CD1c-positive myeloid dendritic cell (primary cell): ENCODE results near the gene FAR1.
"Not testable (repeated sequence)": the region's sequence is repeated elsewhere in the genome, so short reads cannot be mapped to it uniquely, and the experiment has no call there.

Source experiments
- DNase-seq: peaks from one replicate; pipeline ENCODE4 v3.0.0-alpha.2; 2016; ENCODE audit errors: extremely low spot score

Gene FAR1, protein sequence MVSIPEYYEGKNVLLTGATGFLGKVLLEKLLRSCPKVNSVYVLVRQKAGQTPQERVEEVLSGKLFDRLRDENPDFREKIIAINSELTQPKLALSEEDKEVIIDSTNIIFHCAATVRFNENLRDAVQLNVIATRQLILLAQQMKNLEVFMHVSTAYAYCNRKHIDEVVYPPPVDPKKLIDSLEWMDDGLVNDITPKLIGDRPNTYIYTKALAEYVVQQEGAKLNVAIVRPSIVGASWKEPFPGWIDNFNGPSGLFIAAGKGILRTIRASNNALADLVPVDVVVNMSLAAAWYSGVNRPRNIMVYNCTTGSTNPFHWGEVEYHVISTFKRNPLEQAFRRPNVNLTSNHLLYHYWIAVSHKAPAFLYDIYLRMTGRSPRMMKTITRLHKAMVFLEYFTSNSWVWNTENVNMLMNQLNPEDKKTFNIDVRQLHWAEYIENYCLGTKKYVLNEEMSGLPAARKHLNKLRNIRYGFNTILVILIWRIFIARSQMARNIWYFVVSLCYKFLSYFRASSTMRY

GRCh38 chr11:13668102-13668956, at the start of gene FAR1:
FAR1 (plus strand) TSS chr11:13668668; CDS start chr11:13694766, 26,098 bp downstream.
- peak; percentile 99 for DNase-seq

DNA sequence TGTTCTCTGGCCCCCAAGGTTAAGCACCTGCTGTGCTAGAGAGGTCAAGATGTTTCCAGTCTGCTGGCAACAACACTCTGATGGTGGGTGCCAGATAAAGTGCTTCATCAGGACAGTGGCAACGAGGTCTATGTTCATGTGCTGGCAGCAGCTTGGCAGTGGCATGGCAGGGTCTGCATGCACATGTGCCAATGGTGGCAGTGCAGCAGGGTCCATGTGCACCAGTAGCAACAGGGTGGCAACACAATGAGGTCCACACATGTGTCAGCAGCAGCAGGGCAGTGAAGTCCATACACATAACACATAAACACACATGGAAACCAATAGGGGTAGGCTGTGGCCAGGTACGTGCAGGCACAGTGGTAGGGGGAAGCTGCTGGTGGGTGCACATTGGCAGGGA, 48.4 kb upstream of the FAR1 start:
- DNase-seq: no peak

DNA sequence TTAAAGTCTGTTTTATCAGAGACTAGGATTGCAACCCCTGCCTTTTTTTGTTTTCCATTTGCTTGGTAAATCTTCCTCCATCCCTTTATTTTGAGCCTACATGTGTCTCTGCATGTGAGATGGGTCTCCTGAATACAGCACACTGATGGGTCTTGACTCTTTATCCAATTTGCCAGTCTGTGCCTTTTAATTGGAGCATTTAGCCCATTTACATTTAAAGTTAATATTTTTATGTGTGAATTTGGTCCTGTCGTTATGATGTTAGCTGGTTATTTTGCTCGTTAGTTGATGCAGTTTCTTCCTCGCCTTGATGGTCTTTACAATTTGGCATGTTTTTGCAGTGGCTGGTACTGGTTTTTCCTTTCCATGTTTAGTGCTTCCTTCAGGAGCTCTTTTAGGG, 41.6 kb upstream of the FAR1 start:
- DNase-seq: not testable (repeated sequence)

- not testable (repeated sequence) for DNase-seq
Measured at GRCh38 chr11:13628634-13629033, 39.8 kb upstream of the FAR1 start.

- DNase-seq: no peak
Measured at GRCh38 chr11:13629779-13630178, 38.7 kb upstream of the FAR1 start.

DNA sequence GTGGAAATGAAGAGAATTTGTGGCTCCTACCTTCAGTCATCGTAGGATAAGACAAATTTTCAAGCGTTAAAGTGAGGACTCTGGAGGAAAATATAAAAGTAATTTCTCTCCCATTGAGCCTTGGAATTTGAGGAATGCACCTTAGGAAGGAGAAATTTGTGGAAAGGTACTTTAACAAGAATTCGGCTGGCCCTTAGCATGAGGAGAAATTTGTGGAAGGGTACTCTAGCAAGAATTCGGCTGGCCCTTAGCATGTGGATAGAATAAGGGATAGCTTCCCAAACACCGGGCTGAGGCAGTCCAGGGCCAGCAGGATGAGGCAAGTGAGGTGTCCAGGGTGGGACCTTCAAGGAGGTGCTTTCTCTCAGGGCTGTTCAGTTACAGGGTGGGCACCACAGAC, 33.2 kb upstream of the FAR1 start:
- no peak for DNase-seq

GRCh38 chr11:13635804-13636203, 32.7 kb upstream of the FAR1 start:
- DNase-seq: no peak

- DNase-seq: no peak
Measured at GRCh38 chr11:13637125-13638069, 31.1 kb upstream of the FAR1 start.

DNA sequence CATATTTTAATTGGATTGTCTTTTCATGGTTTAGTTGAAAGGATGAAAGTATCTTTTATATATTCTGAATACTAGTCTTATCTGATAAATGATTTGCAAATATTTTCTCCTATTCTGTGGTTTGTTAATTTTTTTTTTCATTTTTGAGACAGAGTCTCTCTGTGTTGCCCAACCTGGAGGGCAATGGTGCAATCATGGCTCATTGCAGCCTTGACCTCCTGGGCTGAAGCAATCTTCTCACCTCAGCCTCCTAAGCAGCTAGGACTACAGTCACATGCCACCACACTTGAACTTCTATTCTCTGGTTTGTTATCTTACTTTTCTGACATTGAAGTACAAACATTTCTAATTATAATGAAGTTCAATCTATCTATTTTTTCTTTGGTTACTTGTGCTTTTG, 30.0 kb upstream of the FAR1 start:
- DNase-seq: no peak

DNA sequence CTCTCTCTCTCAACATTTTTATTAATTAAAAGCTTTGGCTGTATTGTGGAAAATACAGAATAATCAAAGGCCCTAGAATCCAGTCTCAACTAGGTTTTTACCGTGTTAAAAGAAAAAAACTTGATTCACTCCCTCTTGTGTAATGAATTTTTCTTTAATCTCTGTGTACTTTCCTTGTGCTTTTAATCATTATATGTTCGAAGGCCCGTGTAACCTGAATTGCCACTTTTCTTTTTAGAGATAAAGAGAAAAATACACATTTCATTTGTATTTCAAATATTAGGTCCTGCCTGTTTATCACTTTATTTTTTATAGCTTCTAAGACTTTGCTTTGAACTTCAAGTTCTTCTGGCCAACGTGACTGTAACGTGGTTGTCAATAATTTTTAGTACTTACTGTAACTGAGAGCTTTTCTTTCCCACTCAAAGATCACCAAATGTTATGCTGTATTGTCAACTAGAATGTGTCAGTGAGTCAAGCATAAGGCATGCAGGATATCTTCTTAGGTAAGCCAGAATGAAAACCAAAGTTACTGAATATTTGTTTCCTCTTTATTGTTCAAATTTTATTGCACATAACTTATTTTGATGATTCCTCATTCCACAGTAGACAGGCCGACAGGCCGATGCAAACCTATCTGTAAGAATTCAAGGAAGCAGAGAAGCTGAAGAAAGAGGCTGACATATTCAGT, 23.3 kb upstream of the FAR1 start:
- no peak for DNase-seq

DNA sequence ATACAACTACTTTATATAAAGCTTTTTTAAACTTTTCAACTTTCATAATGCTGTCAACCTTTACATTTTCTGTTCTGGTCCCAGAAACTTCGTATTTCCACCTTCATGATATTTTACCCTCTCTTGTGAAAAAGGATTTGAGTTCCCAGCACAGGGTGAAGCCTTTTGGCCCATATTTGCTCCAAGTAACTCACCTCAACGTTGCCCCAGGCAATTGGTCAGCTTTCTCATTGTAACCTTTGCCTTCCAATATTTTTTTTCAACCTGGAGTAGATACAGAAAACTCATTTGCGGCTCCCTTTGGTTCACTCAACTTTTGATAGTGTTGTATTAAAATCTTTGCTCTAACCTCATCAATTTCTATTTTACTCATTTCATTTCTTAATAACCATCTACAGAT, 21.1 kb upstream of the FAR1 start:
- no peak for DNase-seq

GRCh38 chr11:13649619-13650018, 18.8 kb upstream of the FAR1 start:
- DNase-seq: no peak

GRCh38 chr11:13651515-13651914, 17.0 kb upstream of the FAR1 start:
- DNase-seq: not testable (repeated sequence)

DNA sequence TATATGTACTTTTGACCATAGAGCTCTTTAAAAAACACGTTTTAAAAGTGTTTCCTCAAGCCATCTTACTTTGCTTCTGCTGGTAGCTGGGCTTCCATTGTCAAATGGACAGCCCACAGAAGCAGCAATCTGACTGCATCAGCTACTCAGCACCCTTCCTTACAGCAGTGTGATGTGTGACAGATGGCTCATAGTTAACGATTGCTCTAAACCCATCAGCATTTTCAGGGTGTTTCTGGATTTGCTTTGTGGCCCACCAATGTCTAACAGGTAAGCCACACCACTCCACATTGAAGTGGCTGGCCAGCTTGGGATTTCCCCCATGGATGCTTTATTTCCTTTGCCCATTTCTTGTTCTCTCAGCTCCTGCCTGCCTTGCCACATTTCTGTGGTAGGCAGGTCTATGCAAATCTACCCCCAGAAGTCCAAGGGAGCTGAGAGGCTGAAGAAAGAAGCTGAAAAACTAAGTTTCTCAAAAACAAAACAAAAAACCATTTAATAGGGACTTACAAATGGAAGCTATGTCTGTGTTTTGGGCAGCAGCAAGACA, 7.3 kb upstream of the FAR1 start:
- no peak for DNase-seq

DNA sequence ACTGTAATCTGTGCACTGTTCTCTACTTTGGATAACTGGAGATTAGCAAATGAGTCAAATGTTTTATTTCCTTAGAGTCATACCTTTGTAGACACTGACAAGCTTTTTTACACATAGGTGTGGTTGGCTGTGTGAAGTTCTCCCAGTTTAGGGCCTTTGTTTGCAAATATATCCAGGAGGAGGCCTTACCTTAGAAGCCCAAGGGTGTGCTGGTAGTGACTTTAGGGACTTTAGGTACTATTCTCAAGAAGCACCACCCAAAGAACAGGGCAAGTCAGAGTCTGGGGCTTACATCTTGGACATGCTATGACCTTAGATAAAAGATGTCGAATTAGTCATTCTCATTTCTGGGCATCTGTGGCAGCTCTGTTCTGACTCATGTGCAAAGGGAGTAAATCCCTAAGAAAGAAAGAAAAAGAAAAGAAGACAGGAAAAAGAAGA, 4.8 kb upstream of the FAR1 start:
- no peak for DNase-seq

DNA sequence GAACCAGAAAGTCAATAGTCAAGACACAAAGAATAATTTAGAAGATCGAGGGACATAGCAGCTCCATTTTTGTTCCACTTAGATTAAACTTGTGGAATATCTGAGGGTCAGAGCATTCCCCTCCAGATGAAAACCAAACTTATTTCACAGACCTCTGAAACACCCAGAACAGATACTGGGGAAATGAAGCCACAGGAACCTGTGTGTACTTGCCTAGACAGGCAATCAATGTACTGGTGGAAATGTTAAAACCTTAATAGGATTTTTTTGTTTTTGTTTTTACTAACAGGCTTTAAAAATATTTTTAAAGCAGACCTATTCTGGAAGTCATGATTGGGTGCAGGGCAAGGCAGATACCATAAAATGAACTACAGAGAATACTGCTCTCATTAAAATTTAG, 4.1 kb upstream of the FAR1 start:
- DNase-seq: no peak

- DNase-seq: no peak
Measured at GRCh38 chr11:13666708-13667107, 1.8 kb upstream of the FAR1 start.

DNA sequence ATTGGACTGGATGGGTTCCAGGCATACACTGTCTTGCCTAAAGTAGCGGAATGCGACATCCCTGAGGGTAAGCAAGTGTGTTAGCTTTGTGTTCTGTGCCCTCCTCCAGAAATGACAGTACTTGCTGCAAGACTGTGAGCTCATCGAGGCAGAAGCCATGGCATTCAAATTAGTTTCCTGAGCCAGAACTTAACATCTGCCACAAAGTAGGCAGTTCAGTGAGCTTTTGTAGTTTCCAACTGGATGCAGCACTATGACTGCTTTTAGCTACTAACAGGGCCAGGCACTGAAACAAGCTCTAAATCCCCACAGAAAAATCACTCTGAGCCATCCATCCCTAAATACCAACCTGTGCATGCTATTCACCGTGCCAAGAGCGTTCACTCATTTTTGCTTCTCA, 1.2 kb upstream of the FAR1 start:
- DNase-seq: no peak

DNA sequence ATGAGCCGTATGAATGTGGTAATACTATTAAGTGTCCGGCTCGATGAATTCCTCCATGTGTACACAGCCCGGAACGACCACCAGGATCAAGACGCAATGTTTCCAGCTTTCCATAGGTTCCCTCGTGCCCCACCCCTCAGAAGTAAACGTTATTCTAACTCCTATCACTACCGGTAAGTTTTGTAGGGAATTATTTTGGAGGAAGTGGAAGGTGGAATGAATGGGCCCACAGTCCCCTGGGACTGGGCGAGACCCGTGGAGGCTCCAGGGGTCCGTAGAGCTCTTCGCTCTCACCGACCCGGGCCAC, 720 bp upstream of the FAR1 start:
- DNase-seq: no peak

DNA sequence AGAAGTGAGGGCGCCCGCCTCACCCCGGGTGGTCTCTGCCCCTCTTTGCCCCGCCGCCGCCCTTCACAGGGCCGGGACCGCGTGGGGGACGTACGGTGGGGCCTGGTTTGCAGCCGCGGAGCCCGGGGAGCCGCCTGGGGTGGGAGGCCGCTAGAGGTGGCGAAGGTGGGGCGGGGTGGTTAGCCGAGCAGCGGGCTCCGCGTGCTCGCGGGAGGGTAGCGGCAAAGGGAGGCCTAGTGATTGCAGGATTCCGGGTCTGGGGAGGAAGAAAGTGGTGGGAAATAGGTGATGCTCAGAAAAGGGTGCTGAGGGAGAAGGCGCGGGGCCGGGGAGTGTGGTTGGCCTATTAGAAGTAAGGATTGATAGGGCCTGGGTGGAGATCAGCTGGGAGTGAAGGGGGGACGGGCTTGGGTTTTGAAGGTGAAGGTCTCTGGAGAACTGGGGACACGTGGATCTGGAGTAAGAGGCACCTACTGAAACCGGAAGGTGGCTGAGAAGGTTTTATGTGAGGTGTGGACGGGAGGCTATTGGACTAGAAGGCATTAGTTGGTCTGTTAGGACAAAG, 571 bp downstream of the FAR1 start:
- peak; percentile 43 for DNase-seq
